GM06990 (cell line): ENCODE results near the gene CXCR5.

Source experiments
- DNase-seq: peaks from one replicate; pipeline ENCODE4 v3.0.0-alpha.2; 2011; ENCODE audit not compliant: insufficient read length; ENCODE audit errors: extremely low read depth
- H3K27me3 ChIP-seq: replicated peaks from 2 replicates; pipeline ENCODE4 v1.6.0; 2011; ENCODE audit warnings: low read length; ENCODE audit not compliant: control insufficient read depth, insufficient read depth
- H3K36me3 ChIP-seq: 2 replicates; pipeline ENCODE4 v1.5.1; 2011; ENCODE audit warnings: low read length; ENCODE audit not compliant: control insufficient read depth, insufficient read depth
- H3K4me3 ChIP-seq: replicated peaks from 2 replicates; pipeline ENCODE4 v1.5.1; 2011; ENCODE audit warnings: low read depth, mild to moderate bottlenecking, control low read depth, low read length
- TF ChIP-seq, protein P1 (sequence below): IDR thresholded peaks from 2 replicates; pipeline ENCODE4 v1.5.1; 2011; ENCODE audit warnings: low read length, control low read depth, mild to moderate bottlenecking, inconsistent platforms; ENCODE audit not compliant: insufficient read depth, poor library complexity, severe bottlenecking

CXCR5 gene

DNA sequence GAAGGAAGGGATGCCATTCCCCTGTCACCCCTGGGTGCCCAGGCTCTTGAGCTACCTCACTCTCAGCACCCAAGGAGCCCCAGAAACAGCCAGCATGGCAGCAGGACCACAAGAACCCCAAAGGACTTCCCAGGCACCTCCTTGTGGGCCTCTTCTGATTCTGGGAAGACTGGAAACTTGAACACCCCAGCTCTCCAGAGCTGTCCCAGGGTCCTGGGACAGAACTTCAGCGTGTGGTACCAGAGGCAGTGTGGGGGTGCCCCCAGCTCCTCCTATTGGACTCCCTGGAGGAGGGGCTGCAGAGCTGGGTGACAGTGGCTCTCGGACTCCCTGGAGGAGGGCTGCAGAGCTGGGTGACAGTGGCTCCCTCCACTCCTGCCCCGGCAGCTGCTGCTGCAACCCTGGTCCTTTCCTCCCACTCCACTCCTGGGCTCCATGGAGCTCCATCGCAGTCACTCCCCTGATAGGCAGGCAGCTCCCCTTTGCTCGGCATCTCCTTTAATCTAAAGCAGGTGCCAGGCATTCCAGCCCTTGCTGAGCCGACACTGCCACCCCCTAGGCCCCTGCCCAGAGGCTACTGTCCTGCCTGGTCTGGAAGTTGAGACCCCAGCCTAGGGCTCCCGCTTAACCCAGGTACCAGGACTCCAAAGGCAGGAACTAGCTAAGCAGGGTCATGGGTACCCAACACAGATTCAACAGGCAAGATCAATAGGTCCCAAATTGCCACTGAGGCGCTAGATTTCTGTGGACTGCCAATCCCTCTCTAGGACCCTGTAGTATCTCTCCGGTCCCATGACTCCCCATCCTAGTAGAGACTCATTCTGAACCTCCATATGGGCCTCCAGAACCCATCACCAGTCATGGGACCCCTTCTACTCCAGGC lies 39.3 kb downstream of the CXCR5 start:
- Histone ChIP-seq H3K27me3 (no peaks in the 10 kb centered on the region), H3K4me3 (no peak overlapping the region; the same call in 1 of the 2 replicates), H3K36me3 (peaks cover 2% of the 10 kb centered on the region; the same call in 1 of the 2 replicates)
- no peak for DNase-seq
- TF ChIP-seq, protein P1, sequence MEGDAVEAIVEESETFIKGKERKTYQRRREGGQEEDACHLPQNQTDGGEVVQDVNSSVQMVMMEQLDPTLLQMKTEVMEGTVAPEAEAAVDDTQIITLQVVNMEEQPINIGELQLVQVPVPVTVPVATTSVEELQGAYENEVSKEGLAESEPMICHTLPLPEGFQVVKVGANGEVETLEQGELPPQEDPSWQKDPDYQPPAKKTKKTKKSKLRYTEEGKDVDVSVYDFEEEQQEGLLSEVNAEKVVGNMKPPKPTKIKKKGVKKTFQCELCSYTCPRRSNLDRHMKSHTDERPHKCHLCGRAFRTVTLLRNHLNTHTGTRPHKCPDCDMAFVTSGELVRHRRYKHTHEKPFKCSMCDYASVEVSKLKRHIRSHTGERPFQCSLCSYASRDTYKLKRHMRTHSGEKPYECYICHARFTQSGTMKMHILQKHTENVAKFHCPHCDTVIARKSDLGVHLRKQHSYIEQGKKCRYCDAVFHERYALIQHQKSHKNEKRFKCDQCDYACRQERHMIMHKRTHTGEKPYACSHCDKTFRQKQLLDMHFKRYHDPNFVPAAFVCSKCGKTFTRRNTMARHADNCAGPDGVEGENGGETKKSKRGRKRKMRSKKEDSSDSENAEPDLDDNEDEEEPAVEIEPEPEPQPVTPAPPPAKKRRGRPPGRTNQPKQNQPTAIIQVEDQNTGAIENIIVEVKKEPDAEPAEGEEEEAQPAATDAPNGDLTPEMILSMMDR: no peak

DNA sequence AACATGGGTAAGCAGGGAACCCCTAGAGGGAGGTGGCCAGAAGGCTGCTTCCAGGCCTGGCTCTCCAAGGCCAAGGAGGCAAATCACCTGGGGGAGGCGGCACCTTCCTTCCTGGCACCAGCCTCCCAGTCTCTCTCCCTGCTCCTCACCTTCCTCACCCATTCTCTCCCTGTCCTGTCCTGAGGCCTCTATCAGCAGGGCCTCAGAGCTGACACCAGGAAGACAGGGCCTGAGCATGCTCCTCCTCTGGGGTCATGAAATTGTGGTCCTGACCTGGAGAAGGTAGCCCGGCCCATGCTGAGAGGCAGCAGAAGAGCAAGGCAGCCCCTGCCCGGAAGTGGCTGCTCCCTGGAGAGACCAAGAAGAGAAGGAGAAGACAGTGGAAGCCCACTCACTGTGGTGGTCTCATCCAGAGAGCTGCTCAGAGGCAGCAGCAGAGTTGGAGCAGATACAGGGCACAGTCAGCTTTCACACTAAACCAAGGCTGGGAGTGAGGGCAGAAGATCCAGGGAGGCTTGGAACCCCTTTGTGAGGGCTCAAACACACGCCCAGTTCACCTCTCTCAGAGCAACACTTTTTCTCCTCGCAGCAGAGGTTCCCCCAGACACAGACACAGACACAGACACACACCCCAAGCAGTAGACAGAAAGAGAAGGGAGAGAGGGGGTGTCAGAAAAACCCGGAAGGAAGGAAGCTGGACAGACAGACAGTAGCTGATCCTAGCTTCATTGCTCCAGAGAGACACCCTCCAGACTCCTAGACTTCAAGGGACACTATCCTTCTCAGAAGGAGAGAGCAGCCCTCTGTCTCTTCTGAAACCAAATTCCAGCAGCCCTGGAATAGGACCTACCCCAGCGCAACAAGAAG lies 40.3 kb downstream of the CXCR5 start:
- Histone ChIP-seq H3K4me3 (peak overlapping the region; percentile 85), H3K27me3 (no peaks in the 10 kb centered on the region), H3K36me3 (no peaks in the 10 kb centered on the region)
- DNase-seq: no peak
- TF ChIP-seq, protein P1: no peak

DNA sequence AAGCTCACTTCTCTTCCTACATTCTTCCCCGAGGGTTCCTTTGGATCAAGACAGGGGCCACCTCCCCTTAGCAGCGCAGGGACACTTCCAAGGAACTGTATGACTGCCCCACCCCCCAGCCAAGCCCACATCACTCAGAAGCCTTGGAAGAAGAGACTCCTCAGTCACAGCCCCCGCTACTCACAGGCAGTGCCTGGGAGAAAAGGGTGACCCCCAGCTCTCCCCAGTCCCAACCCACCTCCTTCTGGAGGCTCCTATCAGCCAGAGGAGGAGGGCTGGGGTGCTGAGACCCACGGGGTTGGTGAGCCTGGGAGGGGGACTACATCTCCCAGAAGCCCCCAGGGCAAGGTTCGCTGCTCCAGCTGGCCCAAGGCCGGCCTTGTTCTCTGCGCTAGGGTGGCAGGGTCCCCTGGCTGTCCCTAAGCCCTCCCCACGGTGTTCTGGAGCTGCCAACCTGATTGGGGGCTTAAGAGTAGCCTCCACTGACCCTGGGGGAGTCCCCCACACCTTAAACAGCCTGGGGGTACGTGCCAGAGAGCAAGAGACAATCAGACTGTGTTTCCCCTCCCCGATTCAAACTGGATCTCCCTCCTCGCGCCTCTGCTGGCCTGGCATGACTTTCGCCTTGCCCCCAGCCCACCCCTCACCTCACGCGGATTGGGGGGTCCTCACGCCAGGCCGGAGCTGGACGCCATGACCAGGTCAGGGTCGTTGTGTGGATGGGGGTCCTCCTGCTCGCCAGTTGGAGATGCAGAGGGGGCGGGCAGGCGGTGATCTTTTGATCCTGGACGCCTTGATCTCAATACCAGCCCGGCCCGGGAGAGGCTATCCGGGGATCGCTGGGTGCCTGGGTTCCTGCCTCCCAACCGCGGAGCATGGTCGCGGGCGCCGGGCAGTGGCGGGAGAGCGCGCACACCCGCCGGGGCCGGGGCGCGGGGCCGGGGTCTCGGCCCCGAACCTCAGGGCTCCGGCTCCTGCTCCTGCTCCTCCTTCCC lies 41.2 kb downstream of the CXCR5 start:
- TF ChIP-seq, protein P1: no peak
- Histone ChIP-seq H3K36me3 (no peaks in the 10 kb centered on the region), H3K27me3 (no peaks in the 10 kb centered on the region), H3K4me3 (peak overlapping the region; percentile 85)
- DNase-seq: peak; percentile 51

DNA sequence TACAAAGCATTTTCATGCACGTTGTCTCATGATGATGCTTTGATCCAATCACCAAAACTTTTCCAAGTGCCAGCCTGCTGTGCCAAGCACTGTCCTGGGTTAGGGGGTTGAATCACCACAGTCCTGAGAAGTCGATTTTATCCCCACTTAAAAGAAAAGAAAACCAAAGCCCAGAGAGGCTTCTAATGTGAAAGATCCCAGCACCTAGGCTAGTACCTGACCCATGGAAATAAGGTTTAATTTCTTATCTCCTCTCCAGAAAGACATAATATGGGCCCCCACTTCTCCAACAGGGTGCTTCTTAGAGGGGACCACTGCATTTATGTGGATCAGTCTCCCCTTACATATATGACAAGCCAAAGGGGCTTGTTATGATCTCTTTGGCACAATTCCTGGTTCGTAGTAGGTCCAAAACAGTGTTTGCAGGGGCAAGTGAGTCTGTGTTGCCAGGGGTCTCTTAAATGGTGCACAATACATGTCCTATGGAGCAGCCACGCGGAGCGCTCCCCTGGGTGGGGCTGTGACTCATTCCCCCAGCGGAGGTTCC lies 43.9 kb downstream of the CXCR5 start:
- H3K27me3 ChIP-seq: no peaks in the 10 kb centered on the region
- H3K36me3 ChIP-seq: no peaks in the 10 kb centered on the region
- no peak overlapping the region for H3K4me3 ChIP-seq
- DNase-seq: no peak
- TF ChIP-seq, protein P1: no peak
